Measurements from ENCODE around the gene PLEKHH3.

DNA sequence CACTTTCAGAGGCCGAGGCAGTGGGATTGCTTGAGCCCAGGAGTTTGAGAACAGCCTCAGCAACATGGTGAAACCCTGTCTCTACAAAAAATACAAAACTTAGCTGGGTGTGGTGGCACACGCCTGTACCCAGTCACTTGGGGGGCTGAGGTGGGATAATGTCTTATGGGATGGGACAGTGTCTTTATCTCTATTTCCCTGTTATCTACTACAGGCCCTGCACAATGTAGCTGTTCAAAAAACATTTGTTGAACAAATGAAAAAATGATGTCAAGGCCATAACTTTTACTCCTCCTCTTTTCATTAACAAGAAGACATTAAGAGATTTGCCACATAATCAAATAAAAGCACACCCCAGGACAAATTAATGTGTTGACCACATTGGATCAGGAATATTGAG is 53.5 kb downstream of the PLEKHH3 start:
- TF ChIP-seq, protein P1, sequence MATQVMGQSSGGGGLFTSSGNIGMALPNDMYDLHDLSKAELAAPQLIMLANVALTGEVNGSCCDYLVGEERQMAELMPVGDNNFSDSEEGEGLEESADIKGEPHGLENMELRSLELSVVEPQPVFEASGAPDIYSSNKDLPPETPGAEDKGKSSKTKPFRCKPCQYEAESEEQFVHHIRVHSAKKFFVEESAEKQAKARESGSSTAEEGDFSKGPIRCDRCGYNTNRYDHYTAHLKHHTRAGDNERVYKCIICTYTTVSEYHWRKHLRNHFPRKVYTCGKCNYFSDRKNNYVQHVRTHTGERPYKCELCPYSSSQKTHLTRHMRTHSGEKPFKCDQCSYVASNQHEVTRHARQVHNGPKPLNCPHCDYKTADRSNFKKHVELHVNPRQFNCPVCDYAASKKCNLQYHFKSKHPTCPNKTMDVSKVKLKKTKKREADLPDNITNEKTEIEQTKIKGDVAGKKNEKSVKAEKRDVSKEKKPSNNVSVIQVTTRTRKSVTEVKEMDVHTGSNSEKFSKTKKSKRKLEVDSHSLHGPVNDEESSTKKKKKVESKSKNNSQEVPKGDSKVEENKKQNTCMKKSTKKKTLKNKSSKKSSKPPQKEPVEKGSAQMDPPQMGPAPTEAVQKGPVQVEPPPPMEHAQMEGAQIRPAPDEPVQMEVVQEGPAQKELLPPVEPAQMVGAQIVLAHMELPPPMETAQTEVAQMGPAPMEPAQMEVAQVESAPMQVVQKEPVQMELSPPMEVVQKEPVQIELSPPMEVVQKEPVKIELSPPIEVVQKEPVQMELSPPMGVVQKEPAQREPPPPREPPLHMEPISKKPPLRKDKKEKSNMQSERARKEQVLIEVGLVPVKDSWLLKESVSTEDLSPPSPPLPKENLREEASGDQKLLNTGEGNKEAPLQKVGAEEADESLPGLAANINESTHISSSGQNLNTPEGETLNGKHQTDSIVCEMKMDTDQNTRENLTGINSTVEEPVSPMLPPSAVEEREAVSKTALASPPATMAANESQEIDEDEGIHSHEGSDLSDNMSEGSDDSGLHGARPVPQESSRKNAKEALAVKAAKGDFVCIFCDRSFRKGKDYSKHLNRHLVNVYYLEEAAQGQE (IDR thresholded peaks at IDR 0.05): no peak
- TF ChIP-seq CTCF (IDR thresholded peaks at IDR 0.05; ENCODE audit: low read depth, low read length, missing input control): no peak
